Natural killer cell treated with Interleukin-12 subunit alpha and Interleukin-12 subunit beta and Interleukin-15 and Interleukin-18, amount 100 ng/mL, for 72 hours (primary cell): ENCODE measurements around the gene PALM. TPM values are rescaled to one million over a fixed set of nuclear protein-coding genes. Genes with fewer than 3 reads are reported as not detected.
"Not testable (repeated sequence)": the region's sequence is repeated elsewhere in the genome, so short reads cannot be mapped to it uniquely, and the experiment has no call there.

Experiments
- ATAC-seq, 2 donors: fragments of 150-1000 bp; cut with Tn5 transposase in 1 of 2; sonication (Bioruptor Pico), chemical (Tn5 transposase) in 1 of 2; 2 replicates each; pipeline ENCODE4 v1.10.0; 2021
- DNase-seq: peaks from one replicate; pipeline ENCODE4 v3.0.0; 2022; ENCODE audit warnings: low spot score
- H3K27ac Mint-ChIP-seq, 2 donors: 1 replicate in 1 of 2; 2 replicates in 1 of 2; pipeline ENCODE4 v1.8.0; 2022; ENCODE audit warnings: mixed read lengths in 2 of 2, mild to moderate bottlenecking in 1 of 2, moderate library complexity in 1 of 2
- H3K27me3 Mint-ChIP-seq, 2 donors: 1 replicate in 1 of 2; 2 replicates in 1 of 2; pipeline ENCODE4 v1.8.0; 2022; ENCODE audit warnings: mixed read lengths in 2 of 2
- H3K36me3 Mint-ChIP-seq: one replicate; pipeline ENCODE4 v1.8.0; 2022; ENCODE audit warnings: mixed read lengths
- H3K4me1 Mint-ChIP-seq, 2 donors: 1 replicate in 1 of 2; 2 replicates in 1 of 2; pipeline ENCODE4 v1.8.0; 2022; ENCODE audit warnings: low read depth in 2 of 2, mixed read lengths in 2 of 2, mild to moderate bottlenecking in 1 of 2
- H3K4me3 Mint-ChIP-seq: one replicate; pipeline ENCODE4 v1.8.0; 2022; ENCODE audit warnings: mixed read lengths
- H3K9me3 Mint-ChIP-seq: 2 replicates; pipeline ENCODE4 v1.8.0; 2022; ENCODE audit warnings: mixed read lengths
- total RNA-seq, 2 donors: library from RNA; stranded (reverse); gene quantifications; one replicate each; pipeline ENCODE4 v1.2.3, GENCODE V29; 2022

The PALM gene
- not detected for total RNA-seq

GRCh38 chr19:708154-709143 lies at the start of gene PALM:
Gene PALM, plus strand, starts transcription at chr19:708935. Its CDS starts 212 bp downstream, at chr19:709147.
- Mint-ChIP-seq H3K36me3 (no peaks in the 10 kb centered on the region), H3K27ac (no peak within 1 kb of the TSS), H3K9me3 (no peaks in the 10 kb centered on the region), H3K4me1 (peaks cover 0 to 2% of the 10 kb centered on the region in 2 donors), H3K27me3 (peaks cover 3 to 8% of the 10 kb centered on the region in 2 donors), H3K4me3 (no peak within 1 kb of the TSS)
- DNase-seq (no peak), ATAC-seq (no peak)

DNA sequence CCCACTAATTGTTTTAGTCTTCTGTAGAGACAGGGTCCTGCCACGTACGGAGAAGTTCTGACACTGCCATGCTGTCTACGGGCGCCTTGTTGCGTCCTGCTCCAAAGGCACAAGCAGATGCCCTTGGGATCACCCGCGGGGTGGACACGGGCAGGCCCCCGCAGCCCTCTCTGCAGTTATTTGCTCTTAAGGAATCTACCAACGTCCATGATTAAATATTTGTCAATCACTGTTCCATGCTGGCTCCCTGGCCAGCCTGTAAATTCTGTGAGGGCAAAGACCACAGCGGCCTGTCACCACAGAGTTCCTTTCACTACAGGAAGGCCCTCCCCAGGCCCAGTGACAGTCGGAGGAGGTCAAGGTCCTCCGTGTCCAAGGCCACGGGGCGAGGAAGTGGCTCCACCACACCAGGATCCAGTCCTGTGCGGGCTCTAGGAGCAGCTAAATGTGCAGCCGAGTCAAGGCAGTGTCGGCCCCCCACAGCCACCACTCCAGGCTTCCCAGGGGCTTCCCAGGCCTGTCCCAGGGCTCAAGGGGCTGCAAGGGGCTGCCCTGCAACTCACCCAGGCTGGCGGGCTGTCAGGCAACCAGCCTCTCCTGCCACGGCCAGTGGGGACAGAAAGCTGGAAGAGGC lies 47.8 kb upstream of the PALM start:
- Mint-ChIP-seq H3K9me3 (no peaks in the 10 kb centered on the region), H3K36me3 (no peaks in the 10 kb centered on the region), H3K27me3 (no peaks in the 10 kb centered on the region), H3K27ac (peak overlapping the region; percentile 94 to 95), H3K4me1 (peaks cover 41 to 47% of the 10 kb centered on the region in 2 donors), H3K4me3 (peak overlapping the region; percentile 86)
- DNase-seq (no peak), ATAC-seq (no peak)

- peak overlapping the region; percentile 94 to 95 for H3K27ac Mint-ChIP-seq
- no peaks in the 10 kb centered on the region for H3K9me3 Mint-ChIP-seq
- H3K4me1 Mint-ChIP-seq: peaks cover 35 to 41% of the 10 kb centered on the region in 2 donors
- peak; percentile 45 to 51 for ATAC-seq
- H3K36me3 Mint-ChIP-seq: no peaks in the 10 kb centered on the region
- peak; percentile 80 for DNase-seq
- H3K4me3 Mint-ChIP-seq: peak overlapping the region; percentile 86
- no peaks in the 10 kb centered on the region for H3K27me3 Mint-ChIP-seq
Measured at GRCh38 chr19:661427-662196, 47.1 kb upstream of the PALM start.

DNA sequence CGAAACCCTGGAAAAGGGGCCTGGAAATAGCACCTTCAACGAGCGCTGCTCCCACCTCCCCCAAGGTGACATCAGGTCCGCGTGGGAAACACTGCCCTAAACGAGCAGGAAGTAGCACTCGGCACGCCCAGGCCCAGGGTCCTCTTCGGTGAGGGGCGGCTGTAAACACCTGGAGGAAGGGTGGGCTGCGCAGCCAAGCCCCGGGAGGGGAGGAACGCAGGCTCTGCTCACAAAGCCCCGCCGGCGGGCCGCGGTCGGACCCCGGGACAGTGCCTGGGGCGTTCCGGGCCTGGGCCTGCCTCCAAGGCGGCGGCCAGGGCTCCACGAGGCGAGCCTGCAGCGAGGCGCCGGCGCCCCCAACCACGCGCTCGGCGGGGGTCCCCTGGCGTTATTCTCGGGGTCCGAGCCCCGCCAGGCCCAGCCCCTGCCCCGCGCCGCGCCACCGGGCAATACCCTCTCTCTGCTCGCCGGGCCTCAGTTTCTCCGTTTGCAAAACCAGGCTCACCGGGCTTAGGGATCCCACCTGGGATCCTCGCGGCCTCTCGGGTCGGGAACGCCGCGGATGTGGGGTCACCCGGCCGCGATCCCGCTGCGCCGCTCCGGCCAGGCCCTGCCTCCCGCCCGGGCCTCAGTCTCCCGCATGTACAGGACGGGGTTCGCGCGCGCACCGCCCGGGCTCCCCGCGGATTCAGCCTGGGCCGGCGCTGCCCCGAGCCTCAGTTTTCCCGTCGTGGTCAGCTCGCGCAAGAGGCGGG lies 46.4 kb upstream of the PALM start:
- H3K36me3 Mint-ChIP-seq: no peaks in the 10 kb centered on the region
- peak; percentile 80 for DNase-seq
- peak overlapping the region; percentile 86 for H3K4me3 Mint-ChIP-seq
- no peaks in the 10 kb centered on the region for H3K9me3 Mint-ChIP-seq
- peak overlapping the region; percentile 94 to 95 for H3K27ac Mint-ChIP-seq
- H3K27me3 Mint-ChIP-seq: no peaks in the 10 kb centered on the region
- peak in 1 of 2 donors; percentile 42 for ATAC-seq
- H3K4me1 Mint-ChIP-seq: peaks cover 35 to 37% of the 10 kb centered on the region in 2 donors

DNA sequence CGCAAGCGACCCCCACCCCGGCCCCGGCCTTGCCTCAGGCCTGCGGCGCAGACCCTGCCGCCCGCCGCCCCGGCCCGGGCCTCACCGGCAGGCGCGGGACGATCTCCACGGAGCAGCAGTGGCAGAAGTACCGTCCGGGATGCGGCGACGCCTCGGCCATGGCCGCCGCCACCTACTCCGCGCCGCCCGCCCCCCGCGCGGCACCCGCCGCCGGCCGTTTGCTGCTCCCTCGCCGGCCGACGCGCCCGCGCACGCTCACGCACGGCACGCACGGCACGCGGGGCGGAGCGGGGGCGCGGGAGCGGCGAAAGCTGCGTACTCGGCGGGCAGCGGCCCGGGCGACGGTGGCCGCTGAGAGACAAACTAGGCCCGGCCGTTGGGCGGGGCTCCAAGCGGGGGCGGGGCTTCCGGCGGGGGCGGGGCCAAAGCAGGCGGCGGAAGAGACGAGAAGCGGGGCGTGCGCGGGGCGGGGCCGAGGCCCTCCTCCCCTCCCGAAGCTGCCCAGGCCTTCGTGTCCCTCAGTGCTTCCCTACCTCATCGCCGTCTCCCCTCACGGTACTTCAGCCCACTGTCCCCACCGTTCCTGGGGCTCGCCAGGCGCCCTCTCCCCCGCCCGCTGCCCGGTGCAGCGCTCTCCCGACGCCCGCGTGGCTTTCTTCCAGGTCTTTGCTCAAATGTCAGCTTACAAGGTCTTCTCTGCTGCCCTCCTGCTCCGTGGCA lies 45.6 kb upstream of the PALM start, which contains the start of gene RNF126:
Gene RNF126, minus strand, starts transcription at position 253 of the 720 bp plus-strand sequence. Its CDS starts 93 bp downstream, at position 160.
- peak; percentile 79 to 87 for ATAC-seq
- H3K4me1 Mint-ChIP-seq: peaks cover 35% of the 10 kb centered on the region in 2 donors
- no peaks in the 10 kb centered on the region for H3K36me3 Mint-ChIP-seq
- peak within 1 kb of the TSS; percentile 86 for H3K4me3 Mint-ChIP-seq
- H3K27ac Mint-ChIP-seq: peak within 1 kb of the TSS; percentile 94 to 95
- peak; percentile 93 for DNase-seq
- no peaks in the 10 kb centered on the region for H3K27me3 Mint-ChIP-seq
- no peaks in the 10 kb centered on the region for H3K9me3 Mint-ChIP-seq

DNA sequence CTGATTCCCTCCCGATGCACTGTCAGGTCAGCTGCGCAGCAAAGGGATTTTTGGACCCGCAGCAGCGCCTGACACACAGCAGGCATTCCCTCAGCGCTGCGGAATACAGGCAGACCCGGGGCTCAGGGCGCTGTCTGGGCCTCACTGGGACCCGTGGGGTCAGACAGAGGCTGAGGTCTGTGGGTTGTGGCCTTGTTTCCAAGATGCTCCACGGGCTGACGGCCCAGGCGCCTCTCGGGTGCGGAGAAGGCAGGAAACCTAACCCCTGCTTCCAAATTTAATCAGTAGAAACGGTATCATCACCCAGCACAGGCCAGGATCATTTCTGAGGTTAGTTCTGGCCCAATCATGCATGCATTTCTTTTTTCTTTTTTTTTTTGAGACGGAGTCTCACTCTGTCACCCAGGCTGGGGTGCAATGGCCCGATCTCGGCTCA lies 45.0 kb upstream of the PALM start:
- no peak for DNase-seq
- Mint-ChIP-seq H3K9me3 (no peaks in the 10 kb centered on the region), H3K36me3 (no peaks in the 10 kb centered on the region), H3K4me3 (peak overlapping the region; percentile 86), H3K27me3 (no peaks in the 10 kb centered on the region), H3K4me1 (peaks cover 32 to 34% of the 10 kb centered on the region in 2 donors), H3K27ac (peak overlapping the region; percentile 82 to 88)
- no peak for ATAC-seq

GRCh38 chr19:664913-665443 lies 43.8 kb upstream of the PALM start:
- peak overlapping the region; percentile 69 for H3K4me3 Mint-ChIP-seq
- H3K4me1 Mint-ChIP-seq: peaks cover 23% of the 10 kb centered on the region in 2 donors
- no peak for DNase-seq
- H3K27ac Mint-ChIP-seq: peak overlapping the region; percentile 65 to 82
- ATAC-seq: no peak
- no peaks in the 10 kb centered on the region for H3K36me3 Mint-ChIP-seq
- H3K27me3 Mint-ChIP-seq: peaks cover 0 to 3% of the 10 kb centered on the region in 2 donors
- no peaks in the 10 kb centered on the region for H3K9me3 Mint-ChIP-seq

- H3K9me3 Mint-ChIP-seq, H3K4me1 Mint-ChIP-seq, H3K27ac Mint-ChIP-seq, DNase-seq, H3K27me3 Mint-ChIP-seq, H3K4me3 Mint-ChIP-seq, H3K36me3 Mint-ChIP-seq, ATAC-seq: not testable (repeated sequence)
Measured at GRCh38 chr19:666985-667573, 41.7 kb upstream of the PALM start.

DNA sequence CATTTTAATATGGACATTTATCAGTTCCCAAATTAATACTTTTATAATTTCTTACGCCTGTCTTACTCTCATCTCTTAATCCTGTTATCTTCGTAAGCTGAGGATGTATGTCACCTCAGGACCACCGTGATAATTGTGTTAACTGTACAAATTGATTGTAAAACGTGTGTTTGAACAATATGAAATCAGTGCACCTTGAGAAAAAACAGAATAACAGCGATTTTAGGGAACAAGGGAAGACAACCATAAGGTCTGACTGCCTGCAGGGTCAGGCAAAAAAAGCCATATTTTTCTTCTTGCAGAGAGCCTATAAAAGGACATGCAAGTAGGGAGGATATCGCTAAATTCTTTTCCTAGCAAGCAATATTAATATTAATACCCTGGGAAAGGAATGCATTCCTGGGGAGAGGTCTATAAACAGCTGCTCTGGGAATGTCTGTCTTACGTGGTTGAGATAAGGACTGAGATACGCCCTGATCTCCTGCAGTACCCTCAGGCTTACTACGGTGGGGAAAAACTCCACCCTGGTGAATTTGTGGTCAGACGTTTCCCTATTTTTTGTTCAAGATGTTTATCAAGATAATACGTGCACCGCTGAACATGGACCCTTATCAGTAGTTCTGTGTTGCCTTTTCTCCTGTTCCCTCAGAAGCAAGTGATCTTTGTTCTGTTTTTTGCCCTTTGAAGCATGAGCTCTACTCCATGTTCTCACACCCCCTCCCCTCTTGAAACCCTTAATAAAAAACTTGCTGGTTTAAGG lies 39.9 kb upstream of the PALM start:
- H3K9me3 Mint-ChIP-seq, ATAC-seq, H3K27ac Mint-ChIP-seq: not testable (repeated sequence)

GRCh38 chr19:670609-671075 lies 38.1 kb upstream of the PALM start:
- Mint-ChIP-seq H3K27ac (no peak overlapping the region), H3K27me3 (peaks cover 6 to 14% of the 10 kb centered on the region in 2 donors), H3K9me3 (no peaks in the 10 kb centered on the region), H3K4me1 (peaks cover 0 to 5% of the 10 kb centered on the region in 2 donors), H3K36me3 (no peaks in the 10 kb centered on the region), H3K4me3 (no peak overlapping the region)
- DNase-seq (no peak), ATAC-seq (no peak)

More for the DNA sequence above, 39.9 kb upstream of the PALM start:
- H3K36me3 Mint-ChIP-seq, H3K4me1 Mint-ChIP-seq, H3K4me3 Mint-ChIP-seq, H3K27me3 Mint-ChIP-seq, DNase-seq: not testable (repeated sequence)
